Pancreas (tissue), 10 donors: ENCODE results near the gene GCNT3. TPM values are rescaled to one million over a fixed set of nuclear protein-coding genes. Genes with fewer than 3 reads are reported as not detected.

Experiments
- ATAC-seq, 4 donors: fragments of 200-7000 bp; cut with Tn5 transposase; one replicate each; pipeline versions ENCODE4 v1.8.0 to v1.9.1; 2020; ENCODE audit warnings: mild to moderate bottlenecking in 4 of 4, moderate library complexity in 4 of 4
- DNase-seq, 6 donors: peaks; one replicate each; pipeline ENCODE4 v3.0.0-alpha.2; 2020
- FAIRE-seq: peaks from 2 replicates; lab custom pipeline; 2012; peaks lifted over from hg19 to GRCh38; lab: Jason Lieb, UNC
- H3K27ac ChIP-seq, 4 donors: fragments of 200-600 bp; sonication (generic); 1 replicate in 3 of 4; 2 replicates in 1 of 4; pipeline versions ENCODE4 v1.5.0 to v1.8.0; 2020
- H3K27me3 ChIP-seq, 4 donors: fragments of 200-600 bp; one replicate each; pipeline ENCODE4 v1.8.0; 2021
- H3K36me3 ChIP-seq, 3 donors: fragments of 200-600 bp; sonication (generic) in 1 of 3; one replicate each; pipeline versions ENCODE4 v1.5.0 to v1.8.0; 2020 to 2021
- H3K4me1 ChIP-seq, 3 donors: fragments of 200-600 bp; one replicate each; pipeline ENCODE4 v1.8.0; 2021
- H3K4me3 ChIP-seq, 4 donors: fragments of 200-600 bp; sonication (generic) in 2 of 4; one replicate each; pipeline versions ENCODE4 v1.5.0 to v1.8.0; 2020 to 2021
- H3K9me3 ChIP-seq, 4 donors: fragments of 200-600 bp; one replicate each; pipeline ENCODE4 v1.8.0; 2021
- WGBS, 2 donors: extraction: QIAGEN DNeasy Blood & Tissue Kit; methylation state at CpG; one replicate each; pipeline ENCODE4 v1.1.7; 2013; 5-methylcytosine and 5-hydroxymethylcytosine counted together
- intact Hi-C, 3 donors: fragments of 100-400 bp; cut with DNase I; formaldehyde crosslinking; loops; one replicate each; pipeline versions ENCODE4 v1.11.1 to v1.14.2; 2022
- polyA plus RNA-seq, 2 donors: library from polyadenylated mRNA; stranded (reverse); fragments of 200-250 nt; gene quantifications; one replicate each; pipeline ENCODE4 v1.2.3, GENCODE V29; 2013
- total RNA-seq, 6 donors: library from RNA; stranded (reverse); fragmentation: NEBNext Ultra II Directional in 4 of 6; extraction: Animal tissue kit (Norgen Biotek cat#: 25700) in 4 of 6; gene quantifications; one replicate each; pipeline versions ENCODE4 v1.2.1 to v1.2.4, GENCODE V29; 2021 to 2023
- TF ChIP-seq, protein P1 (sequence below), 4 donors: fragments of 200-600 bp; sonication (generic) in 3 of 4; IDR thresholded peaks; one replicate each; pipeline versions ENCODE4 v1.5.0 to v1.8.0; 2021; ENCODE audit warnings: antibody characterized with exemption in 4 of 4
- donor health status: healthy with polysubstance abuse.
- donor health status: DM: no; HTN: no; CAD: no; lungs with moderate emphysema.
- donor health status: DM: no; HTN: no; CAD: no.
- donor health status: control.
- donor health status: control.
- donor health status: Bipolar disorder and iron deficiency.
- donor health status: DM: yes; HTN: yes; CAD: no.
- donor health status: DM: no; HTN: no; CAD: no.
- donor health status: DM: no; HTN: no; CAD: no.
- donor health status: DM: yes; HTN: yes; CAD: no.

GCNT3 gene
- total and polyA plus RNA-seq, 8 donors = 0.27 to 8.6 (median 2.3) TPM

DNA sequence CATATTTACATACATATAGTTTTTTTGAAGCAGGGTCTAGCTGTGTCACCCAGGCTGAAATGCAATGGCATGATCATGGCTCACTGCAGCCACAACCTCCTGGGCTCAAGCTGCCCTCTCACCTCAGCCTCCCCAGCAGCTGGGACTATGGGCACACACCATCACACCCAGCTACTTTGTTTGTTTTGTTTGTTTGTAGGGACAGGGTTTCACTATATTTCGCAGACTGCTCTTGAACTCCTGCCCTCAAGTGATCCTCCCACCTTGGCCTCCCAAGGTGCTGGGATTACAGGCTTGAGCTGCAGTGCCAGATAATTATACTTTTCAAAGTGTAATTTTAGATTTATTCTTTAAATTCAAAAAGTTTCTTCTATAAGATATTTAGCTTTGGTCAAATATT lies 35.5 kb downstream of the GCNT3 start:
- intact Hi-C loops = no loop called here
- Histone ChIP-seq H3K27me3 (no peaks in the 10 kb centered on the region), H3K9me3 (no peaks in the 10 kb centered on the region), H3K4me1 (no peaks in the 10 kb centered on the region), H3K27ac (no peak overlapping the region), H3K36me3 (peaks cover 3 to 21% (median 4%) of the 10 kb centered on the region in 3 donors), H3K4me3 (no peak overlapping the region)
- DNase-seq = no peak
- no peak for FAIRE-seq
- 87 to 92% methylated on average over 1 of the region's 1 CpG for WGBS, 2 donors
- ATAC-seq = no peak
- TF ChIP-seq, protein P1, sequence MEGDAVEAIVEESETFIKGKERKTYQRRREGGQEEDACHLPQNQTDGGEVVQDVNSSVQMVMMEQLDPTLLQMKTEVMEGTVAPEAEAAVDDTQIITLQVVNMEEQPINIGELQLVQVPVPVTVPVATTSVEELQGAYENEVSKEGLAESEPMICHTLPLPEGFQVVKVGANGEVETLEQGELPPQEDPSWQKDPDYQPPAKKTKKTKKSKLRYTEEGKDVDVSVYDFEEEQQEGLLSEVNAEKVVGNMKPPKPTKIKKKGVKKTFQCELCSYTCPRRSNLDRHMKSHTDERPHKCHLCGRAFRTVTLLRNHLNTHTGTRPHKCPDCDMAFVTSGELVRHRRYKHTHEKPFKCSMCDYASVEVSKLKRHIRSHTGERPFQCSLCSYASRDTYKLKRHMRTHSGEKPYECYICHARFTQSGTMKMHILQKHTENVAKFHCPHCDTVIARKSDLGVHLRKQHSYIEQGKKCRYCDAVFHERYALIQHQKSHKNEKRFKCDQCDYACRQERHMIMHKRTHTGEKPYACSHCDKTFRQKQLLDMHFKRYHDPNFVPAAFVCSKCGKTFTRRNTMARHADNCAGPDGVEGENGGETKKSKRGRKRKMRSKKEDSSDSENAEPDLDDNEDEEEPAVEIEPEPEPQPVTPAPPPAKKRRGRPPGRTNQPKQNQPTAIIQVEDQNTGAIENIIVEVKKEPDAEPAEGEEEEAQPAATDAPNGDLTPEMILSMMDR (IDR thresholded peaks at IDR 0.05) = no peak

DNA sequence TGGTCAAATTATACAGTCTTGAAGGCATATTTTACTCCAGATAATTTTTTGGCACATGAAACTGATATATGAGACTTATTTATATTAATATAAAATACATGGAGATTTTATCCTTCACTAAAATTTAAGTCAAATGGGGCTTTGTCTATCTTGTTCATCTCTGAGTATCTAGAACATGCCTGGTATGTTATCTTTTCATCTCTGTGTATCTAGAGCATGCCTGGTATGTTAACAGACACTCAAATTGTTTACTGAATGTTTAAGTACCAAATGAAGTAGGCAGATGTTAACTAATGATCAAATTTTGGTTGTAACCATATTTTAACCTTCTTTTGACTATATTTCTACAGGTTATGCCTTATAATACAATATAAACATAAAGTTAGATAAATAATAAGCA lies 38.0 kb downstream of the GCNT3 start:
- TF ChIP-seq, protein P1 (IDR thresholded peaks at IDR 0.05) = no peak
- DNase-seq = no peak
- H3K9me3 ChIP-seq = no peaks in the 10 kb centered on the region
- no peak overlapping the region for H3K27ac ChIP-seq
- no peaks in the 10 kb centered on the region for H3K4me1 ChIP-seq
- intact Hi-C loops = no loop called here
- no peak overlapping the region for H3K4me3 ChIP-seq
- FAIRE-seq = peak; percentile 23
- ATAC-seq = no peak
- peaks cover 3 to 20% (median 4%) of the 10 kb centered on the region in 3 donors for H3K36me3 ChIP-seq
- no peaks in the 10 kb centered on the region for H3K27me3 ChIP-seq

DNA sequence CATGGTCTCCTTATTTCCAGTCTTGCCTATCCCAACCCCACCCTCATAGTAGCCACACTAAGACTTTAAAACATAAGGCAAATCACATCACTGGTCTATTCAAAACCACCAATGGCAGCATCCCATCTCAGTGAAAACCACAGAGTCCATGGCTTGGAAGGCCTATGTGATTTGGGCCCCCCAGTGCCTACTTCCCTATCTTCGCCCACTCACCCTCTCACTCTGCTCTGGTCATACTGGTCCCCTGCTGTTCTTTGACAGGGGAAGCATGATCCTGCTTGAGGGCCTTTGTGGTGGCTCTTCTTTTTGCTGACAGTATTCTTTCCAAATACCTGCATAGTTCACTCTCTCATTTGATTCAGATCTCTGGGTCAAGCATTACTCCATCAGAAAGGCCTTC lies 42.5 kb downstream of the GCNT3 start:
- intact Hi-C loops = no loop called here
- no peak for FAIRE-seq
- 96 to 98% methylated on average over 1 of the region's 1 CpG for WGBS, 2 donors
- Histone ChIP-seq H3K9me3 (no peaks in the 10 kb centered on the region), H3K4me1 (peaks cover 0 to 20% (median 6%) of the 10 kb centered on the region in 3 donors), H3K36me3 (peaks cover 3 to 20% (median 4%) of the 10 kb centered on the region in 3 donors), H3K27me3 (no peaks in the 10 kb centered on the region), H3K4me3 (no peak overlapping the region), H3K27ac (no peak overlapping the region)
- no peak for DNase-seq
- TF ChIP-seq, protein P1 (IDR thresholded peaks at IDR 0.05) = no peak
- ATAC-seq = no peak

GRCh38 chr15:59656897-59657634 lies 45.5 kb downstream of the GCNT3 start, which contains the start of gene GTF2A2:
GTF2A2 (minus strand) TSS chr15:59657515; CDS start chr15:59652277, 5,238 bp downstream.
- ATAC-seq = peak; percentile 99 to 100 (median 100)
- TF ChIP-seq, protein P1 (IDR thresholded peaks at IDR 0.05) = no peak
- intact Hi-C loops = no loop called here
- Histone ChIP-seq H3K9me3 (no peaks in the 10 kb centered on the region), H3K27ac (peak within 1 kb of the TSS; percentile 22 to 71 (median 44)), H3K27me3 (no peaks in the 10 kb centered on the region), H3K4me3 (peak within 1 kb of the TSS; percentile 64 to 95 (median 76)), H3K36me3 (no peaks in the 10 kb centered on the region), H3K4me1 (peaks cover 0 to 20% (median 6%) of the 10 kb centered on the region in 3 donors)
- FAIRE-seq = peak; percentile 94
- 0% methylated on average over 54 to 59 of the region's 59 CpGs for WGBS, 2 donors
- peak; percentile 92 to 97 (median 94) for DNase-seq

DNA sequence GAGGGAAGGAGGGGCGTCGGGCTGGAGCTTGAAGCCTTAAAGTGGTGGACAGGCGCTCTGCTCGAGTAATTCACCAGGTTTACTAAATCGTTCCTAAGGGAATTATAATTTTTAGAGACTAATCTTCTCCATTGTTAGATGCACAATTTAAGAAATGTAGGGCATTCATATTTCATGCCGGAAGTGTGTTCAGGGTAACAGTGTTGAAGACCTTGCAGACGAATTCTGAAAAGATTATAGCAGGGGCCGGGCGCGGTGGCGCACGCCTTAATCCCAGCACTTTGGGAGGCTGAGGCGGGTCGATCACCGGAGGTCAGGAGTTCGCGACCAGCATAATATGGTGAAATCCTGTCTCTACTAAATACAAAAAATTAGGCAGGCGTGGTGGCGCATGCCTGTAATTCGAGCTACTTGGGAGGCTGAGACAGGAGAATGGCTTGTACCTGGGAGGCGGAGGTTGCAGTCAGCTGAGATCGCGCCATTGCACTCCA lies 46.1 kb downstream of the GCNT3 start:
- Histone ChIP-seq H3K9me3 (no peaks in the 10 kb centered on the region), H3K27ac (peak overlapping the region; percentile 22 to 71 (median 44)), H3K36me3 (no peaks in the 10 kb centered on the region), H3K27me3 (no peaks in the 10 kb centered on the region), H3K4me1 (peaks cover 0 to 20% (median 6%) of the 10 kb centered on the region in 3 donors), H3K4me3 (peak overlapping the region; percentile 64 to 95 (median 76))
- DNase-seq (peak in 2 of 6 donors; percentile 6 to 22), ATAC-seq (peak; percentile 18 to 35 (median 30)), FAIRE-seq (no peak)
- WGBS, 2 donors = 26 to 33% methylated on average over 23 of the region's 23 CpGs
- intact Hi-C loops = no loop called here
- TF ChIP-seq, protein P1 (IDR thresholded peaks at IDR 0.05) = no peak
